Measurements from ENCODE around the gene ARHGAP28.

ARHGAP28 gene

DNA sequence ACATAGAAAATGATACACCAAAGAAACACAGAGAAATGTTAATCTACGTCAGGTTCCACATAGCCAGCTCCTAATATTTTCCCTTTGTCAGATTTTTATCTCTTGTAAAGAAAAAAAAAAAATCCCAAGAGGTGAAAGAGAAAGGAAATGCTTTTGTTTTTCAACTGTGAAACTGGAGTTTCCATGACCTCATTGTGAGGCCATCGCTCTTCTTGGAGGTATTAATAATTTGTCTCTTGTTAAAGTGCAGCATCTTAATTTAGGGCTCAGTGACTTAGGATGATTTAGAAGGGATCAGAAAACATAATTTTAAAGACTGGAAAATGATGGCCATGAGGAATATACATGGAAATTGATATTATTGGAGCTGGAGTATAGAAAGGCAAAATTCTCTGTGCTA is 21.7 kb downstream of the ARHGAP28 start:
- Histone ChIP-seq H3K27ac (ENCODE audit: poor library complexity, severe bottlenecking) (no peak overlapping the region), H3K27me3 (ENCODE audit: insufficient read depth, poor library complexity, severe bottlenecking) (no peaks in the 10 kb centered on the region), H3K9me3 (ENCODE audit: severe bottlenecking) (peaks cover 3% of the 10 kb centered on the region), H3K4me1 (ENCODE audit: insufficient read depth, poor library complexity, severe bottlenecking) (peaks cover 5% of the 10 kb centered on the region), H3K36me3 (ENCODE audit: low read depth) (no peaks in the 10 kb centered on the region), H3K4me3 (ENCODE audit: severe bottlenecking) (no peak overlapping the region)
- no peak for DNase-seq (ENCODE audit: low spot score)
- ATAC-seq (ENCODE audit: low read depth): no peak
- TF ChIP-seq CTCF (IDR thresholded peaks at IDR 0.05; ENCODE audit: poor library complexity, severe bottlenecking): no peak

DNA sequence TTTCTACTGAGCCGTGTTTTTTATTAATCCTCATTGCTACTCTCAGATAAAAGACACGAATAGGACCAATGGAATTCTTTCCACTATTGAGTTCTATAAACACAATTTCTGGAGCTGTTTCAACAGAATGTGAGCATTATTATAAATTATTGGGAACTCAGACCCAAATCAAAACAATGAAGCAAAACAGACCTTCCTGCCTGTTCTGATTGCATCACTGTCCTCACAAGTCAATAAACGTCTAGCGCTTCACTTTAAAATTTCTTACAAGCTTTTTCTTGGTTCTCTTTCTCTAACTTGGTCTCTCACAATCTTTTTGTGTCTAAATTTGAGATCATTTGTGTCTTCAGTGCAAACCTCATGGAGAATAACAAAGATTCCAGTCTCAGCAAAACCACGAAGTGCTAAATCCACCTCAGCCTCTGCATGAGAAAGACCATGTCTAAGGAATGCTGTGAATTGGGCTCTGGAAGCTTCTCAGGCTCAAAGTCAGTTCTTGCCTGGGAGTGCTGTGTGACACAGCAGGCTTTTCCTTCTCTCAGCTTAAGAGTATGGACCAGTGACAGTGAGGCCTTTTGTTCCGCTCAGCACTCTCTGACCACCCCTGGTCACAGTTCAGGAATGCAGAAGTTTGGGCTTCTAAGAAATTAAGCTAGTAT is 22.8 kb downstream of the ARHGAP28 start:
- no peak for DNase-seq (ENCODE audit: low spot score)
- Histone ChIP-seq H3K4me1 (ENCODE audit: insufficient read depth, poor library complexity, severe bottlenecking) (no peaks in the 10 kb centered on the region), H3K27ac (ENCODE audit: poor library complexity, severe bottlenecking) (no peak overlapping the region), H3K36me3 (ENCODE audit: low read depth) (no peaks in the 10 kb centered on the region), H3K27me3 (ENCODE audit: insufficient read depth, poor library complexity, severe bottlenecking) (no peaks in the 10 kb centered on the region), H3K9me3 (ENCODE audit: severe bottlenecking) (peaks cover 3% of the 10 kb centered on the region), H3K4me3 (ENCODE audit: severe bottlenecking) (no peak overlapping the region)
- TF ChIP-seq CTCF (IDR thresholded peaks at IDR 0.05; ENCODE audit: poor library complexity, severe bottlenecking): no peak
- no peak for ATAC-seq (ENCODE audit: low read depth)

DNA sequence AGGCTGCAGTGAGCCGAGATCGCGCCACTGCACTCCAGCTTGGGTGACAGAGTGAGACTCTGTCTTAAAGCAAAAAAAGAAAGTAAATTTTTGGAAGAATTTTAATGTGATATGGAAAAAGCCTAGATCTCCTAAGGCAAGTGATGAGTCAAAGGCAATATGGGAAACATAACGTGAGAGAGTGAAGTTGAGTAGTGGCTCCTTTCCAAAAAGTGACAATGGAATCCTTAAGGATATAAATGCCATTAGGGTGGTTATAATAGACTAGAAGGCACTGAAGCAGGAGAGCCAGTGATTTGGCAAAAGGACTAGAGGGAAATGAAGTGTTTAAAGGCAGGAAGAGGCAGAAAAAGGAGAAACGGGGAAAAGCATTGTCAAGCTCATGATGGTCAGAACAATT is 25.6 kb downstream of the ARHGAP28 start:
- Histone ChIP-seq H3K27ac (ENCODE audit: poor library complexity, severe bottlenecking) (no peak overlapping the region), H3K9me3 (ENCODE audit: severe bottlenecking) (no peaks in the 10 kb centered on the region), H3K27me3 (ENCODE audit: insufficient read depth, poor library complexity, severe bottlenecking) (no peaks in the 10 kb centered on the region), H3K4me3 (ENCODE audit: severe bottlenecking) (no peak overlapping the region), H3K4me1 (ENCODE audit: insufficient read depth, poor library complexity, severe bottlenecking) (no peaks in the 10 kb centered on the region), H3K36me3 (ENCODE audit: low read depth) (no peaks in the 10 kb centered on the region)
- no peak for DNase-seq (ENCODE audit: low spot score)
- ATAC-seq (ENCODE audit: low read depth): no peak
- TF ChIP-seq CTCF (IDR thresholded peaks at IDR 0.05; ENCODE audit: poor library complexity, severe bottlenecking): no peak

DNA sequence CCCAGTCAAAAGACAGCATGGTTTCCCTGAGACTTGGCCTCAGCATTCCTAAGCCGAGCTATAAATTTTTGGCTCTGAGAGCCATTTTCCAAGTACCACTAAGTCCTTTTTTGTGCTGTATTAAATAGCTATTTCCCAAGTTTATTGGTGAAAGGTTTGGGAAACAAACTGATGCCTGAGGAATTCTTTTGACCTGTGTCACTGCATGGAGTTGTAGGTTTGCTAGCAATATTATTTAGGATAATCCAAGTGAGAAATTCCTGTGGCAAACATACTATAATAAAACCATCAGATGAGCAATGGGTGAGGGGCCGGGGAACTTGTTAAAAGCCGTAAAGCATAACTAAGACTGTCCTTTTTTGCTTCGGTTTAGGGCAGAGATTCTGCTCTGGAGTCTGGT is 28.4 kb downstream of the ARHGAP28 start:
- Histone ChIP-seq H3K27ac (ENCODE audit: poor library complexity, severe bottlenecking) (no peak overlapping the region), H3K4me3 (ENCODE audit: severe bottlenecking) (no peak overlapping the region), H3K4me1 (ENCODE audit: insufficient read depth, poor library complexity, severe bottlenecking) (no peaks in the 10 kb centered on the region), H3K9me3 (ENCODE audit: severe bottlenecking) (no peaks in the 10 kb centered on the region), H3K36me3 (ENCODE audit: low read depth) (no peaks in the 10 kb centered on the region), H3K27me3 (ENCODE audit: insufficient read depth, poor library complexity, severe bottlenecking) (no peaks in the 10 kb centered on the region)
- DNase-seq (ENCODE audit: low spot score) (no peak), ATAC-seq (ENCODE audit: low read depth) (no peak)
- TF ChIP-seq CTCF (IDR thresholded peaks at IDR 0.05; ENCODE audit: poor library complexity, severe bottlenecking): no peak

DNA sequence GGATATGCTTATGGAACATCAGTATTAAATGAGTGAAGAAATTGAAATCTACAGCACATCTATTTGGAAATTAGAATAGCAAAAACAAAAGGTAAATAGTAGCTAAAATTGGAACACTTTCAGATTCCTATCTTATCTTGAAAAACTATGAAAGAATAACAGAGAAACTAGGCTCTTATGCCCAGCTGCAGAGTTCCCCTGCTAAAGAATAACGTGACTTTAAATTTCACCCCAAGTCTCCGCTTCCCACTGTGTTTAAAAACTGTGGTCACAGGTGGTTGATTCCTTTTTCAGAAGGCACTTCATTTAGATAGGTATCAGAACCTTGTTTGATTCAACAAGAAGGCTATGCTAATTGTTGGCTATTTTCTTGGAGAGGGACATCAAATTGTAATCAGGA is 30.1 kb downstream of the ARHGAP28 start:
- H3K27ac ChIP-seq (ENCODE audit: poor library complexity, severe bottlenecking): no peak overlapping the region
- H3K4me3 ChIP-seq (ENCODE audit: severe bottlenecking): no peak overlapping the region
- no peak for ATAC-seq (ENCODE audit: low read depth)
- TF ChIP-seq CTCF (IDR thresholded peaks at IDR 0.05; ENCODE audit: poor library complexity, severe bottlenecking): no peak
- no peaks in the 10 kb centered on the region for H3K4me1 ChIP-seq (ENCODE audit: insufficient read depth, poor library complexity, severe bottlenecking)
- H3K27me3 ChIP-seq (ENCODE audit: insufficient read depth, poor library complexity, severe bottlenecking): no peaks in the 10 kb centered on the region
- H3K36me3 ChIP-seq (ENCODE audit: low read depth): no peaks in the 10 kb centered on the region
- H3K9me3 ChIP-seq (ENCODE audit: severe bottlenecking): no peaks in the 10 kb centered on the region
- no peak for DNase-seq (ENCODE audit: low spot score)

All from RWPE2 (cell line).